GM19452 (cell line): Measurements from ENCODE around the gene CACYBP.

ENCODE experiments used
- ATAC-seq: cut with Tn5 transposase; IDR thresholded peaks from one replicate; pipeline ENCODE4 v1.9.1; 2021; ENCODE audit not compliant: unreplicated experiment

CACYBP gene

DNA sequence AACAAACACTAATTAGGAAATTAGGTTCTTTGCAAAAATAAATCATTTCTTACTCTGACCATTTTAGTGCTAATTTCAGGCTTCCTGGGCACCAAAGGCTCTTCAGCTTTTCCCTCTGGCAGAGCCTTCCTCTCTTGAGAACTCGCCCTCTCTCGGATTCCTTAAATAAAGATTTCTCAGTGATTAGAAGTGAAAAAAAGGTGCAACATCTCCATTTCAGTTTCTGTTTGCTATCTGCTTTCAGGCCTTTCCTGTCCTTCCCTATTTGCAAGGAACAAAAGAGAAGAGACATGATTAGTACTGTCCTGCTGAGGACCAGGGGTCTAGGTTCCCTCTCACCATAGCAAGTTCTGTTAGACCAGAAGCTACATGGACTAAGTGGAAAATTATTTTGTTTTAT lies 27.8 kb upstream of the CACYBP start:
- ATAC-seq = no peak

DNA sequence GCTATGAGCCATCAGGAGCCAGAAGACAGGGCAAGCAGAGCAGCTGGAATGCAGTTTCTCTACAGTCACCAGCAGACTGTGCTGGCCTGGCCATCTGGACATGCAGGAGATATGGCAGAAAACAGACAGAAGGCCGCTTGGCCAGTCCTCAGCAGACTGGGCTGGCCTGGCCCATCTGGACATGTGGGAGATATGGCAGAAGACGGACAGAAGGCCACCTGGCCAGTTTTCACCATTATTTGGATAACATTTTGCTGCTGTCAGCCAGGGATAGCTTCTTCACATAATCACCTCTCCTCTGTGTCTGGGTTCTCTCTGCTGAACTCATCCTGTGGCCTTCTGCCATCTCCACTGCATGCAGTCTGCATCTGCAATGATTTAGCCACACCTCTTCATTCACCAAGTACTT lies 25.0 kb upstream of the CACYBP start:
- ATAC-seq = no peak

DNA sequence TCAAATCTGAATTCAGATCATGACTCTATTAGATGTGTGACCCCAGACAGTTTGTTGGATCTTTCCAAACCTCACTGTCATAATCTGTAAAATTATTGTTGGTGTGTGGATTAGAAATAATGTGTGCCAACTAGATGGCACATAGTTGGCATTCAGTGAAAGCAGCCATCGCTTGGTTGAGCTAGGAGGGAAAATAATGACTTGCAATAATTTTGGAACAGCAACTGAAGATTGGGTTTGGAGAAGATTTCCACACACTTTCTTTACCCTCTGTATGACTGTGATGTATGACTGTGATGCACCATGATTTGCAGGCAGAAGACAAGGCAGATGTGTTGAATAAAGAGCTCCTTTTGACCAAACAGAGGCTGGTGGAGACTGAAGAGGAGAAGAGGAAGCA lies 24.0 kb upstream of the CACYBP start:
- ATAC-seq = no peak

DNA sequence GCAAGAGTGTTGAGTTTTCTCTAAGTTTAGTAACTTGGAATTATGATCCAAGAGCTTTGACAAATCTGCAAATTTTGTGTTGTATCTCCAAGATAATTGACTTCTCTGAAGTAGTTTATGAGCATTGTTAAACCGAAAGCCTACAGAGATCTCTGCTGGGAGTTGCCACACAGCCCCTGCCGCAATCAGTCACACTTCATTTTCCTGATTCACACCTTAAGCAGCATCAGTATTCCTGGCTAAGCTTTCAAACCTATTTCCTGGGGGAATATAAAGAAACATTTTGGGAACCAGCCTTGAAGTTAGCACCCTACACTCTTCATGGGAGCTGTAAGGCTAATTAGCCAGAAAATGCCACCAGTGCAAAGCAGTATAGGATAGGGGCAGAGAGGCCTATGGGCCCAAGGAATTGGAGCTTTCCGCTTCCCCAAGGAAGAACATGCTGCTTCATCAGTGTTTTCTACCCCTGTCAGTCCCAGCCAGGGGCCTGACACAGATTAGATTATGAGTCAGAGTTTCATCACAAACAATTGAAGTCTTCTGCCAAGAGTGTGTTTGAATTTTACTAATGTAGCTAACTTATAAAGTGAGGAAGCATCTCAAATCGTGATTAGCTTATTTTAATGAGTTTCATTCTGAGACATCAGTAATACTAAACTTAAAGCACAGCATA lies 23.2 kb upstream of the CACYBP start:
- ATAC-seq = no peak

DNA sequence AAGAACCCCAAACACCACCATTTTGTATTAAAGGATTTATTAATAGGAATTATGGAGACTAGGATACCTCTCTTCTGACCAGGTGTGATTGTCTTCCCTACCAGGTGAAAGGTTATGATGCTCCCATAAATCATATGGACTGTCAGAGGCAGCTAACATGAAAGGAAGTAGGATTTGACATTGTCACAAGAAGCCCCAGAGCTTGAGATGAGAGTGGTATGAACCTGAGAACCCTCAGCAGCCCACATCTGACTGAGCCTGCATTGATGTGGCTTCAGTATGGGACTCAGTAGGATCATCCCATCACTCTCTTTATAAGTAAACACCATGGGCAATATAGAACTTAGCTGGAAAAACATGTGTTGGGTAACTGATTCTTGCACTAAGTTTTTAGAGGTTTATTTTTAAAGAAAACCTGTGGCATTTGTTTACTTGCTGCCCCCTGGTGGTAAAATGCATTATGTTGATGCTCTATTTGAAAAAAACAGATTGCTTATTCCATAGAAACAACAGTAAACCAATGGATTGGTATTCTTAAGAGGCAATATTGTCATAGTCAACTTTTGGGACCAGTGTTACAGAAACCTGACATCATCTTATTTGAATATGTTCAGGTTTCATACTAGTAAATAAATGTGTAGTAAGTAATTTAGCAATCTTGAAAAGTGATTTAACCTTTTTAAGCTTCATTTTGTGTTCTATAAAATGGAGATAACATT lies 16.6 kb upstream of the CACYBP start:
- no peak for ATAC-seq

DNA sequence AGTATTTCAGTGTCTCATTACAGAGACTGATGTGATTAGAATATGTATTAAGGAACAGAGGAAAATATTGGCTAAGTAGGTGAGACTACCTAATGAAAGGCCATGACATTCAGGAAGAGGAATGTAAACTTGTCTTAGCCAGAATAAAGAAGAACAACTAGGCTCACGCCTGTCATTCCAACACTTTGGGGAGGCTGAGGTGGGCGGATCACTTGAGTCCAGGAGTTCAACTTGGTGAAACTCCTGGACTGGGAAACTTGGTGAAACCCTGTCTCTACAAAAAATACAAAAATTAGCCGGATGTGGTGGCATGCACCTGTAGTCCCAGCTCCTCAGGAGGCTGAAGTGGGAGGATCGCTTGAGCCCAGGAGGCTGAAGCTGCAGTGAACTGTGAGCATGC lies 14.8 kb upstream of the CACYBP start:
- ATAC-seq = no peak

DNA sequence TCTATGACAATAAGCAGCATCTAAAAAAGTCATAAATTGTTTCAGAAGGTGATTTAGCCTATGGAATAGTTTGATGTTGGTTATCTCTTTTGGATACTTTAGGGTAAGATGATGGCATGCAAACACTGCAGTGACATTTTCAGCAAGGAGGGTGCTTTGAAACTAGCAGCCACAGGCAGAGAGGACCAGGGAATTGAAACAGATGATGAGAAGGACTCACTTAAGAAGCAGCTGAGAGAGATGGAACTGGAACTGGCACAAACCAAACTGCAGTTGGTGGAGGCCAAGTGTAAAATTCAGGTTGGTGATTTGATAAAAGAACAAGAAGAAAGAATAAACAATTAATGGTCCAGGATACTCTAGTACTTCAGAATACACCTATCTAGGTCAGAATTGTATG lies 11.2 kb upstream of the CACYBP start:
- ATAC-seq = no peak

DNA sequence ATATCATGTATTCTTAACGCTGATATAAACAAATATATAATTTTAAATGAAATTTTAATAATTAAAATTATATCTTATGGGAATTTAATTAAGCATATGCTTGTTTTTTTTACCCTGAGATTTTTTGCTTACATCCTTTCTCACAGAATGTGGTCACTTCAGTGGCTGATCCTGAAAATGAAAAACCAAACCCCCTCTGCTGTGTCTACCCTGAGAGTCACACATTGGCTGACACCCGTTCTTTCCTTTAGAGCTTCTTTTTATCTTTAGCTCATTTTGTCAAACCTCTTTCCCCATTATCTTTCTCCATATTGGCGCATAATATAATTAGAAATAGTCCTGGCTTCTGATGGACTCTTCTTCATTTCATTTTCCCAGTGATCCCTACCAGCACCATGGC lies 10.8 kb upstream of the CACYBP start:
- no peak for ATAC-seq

DNA sequence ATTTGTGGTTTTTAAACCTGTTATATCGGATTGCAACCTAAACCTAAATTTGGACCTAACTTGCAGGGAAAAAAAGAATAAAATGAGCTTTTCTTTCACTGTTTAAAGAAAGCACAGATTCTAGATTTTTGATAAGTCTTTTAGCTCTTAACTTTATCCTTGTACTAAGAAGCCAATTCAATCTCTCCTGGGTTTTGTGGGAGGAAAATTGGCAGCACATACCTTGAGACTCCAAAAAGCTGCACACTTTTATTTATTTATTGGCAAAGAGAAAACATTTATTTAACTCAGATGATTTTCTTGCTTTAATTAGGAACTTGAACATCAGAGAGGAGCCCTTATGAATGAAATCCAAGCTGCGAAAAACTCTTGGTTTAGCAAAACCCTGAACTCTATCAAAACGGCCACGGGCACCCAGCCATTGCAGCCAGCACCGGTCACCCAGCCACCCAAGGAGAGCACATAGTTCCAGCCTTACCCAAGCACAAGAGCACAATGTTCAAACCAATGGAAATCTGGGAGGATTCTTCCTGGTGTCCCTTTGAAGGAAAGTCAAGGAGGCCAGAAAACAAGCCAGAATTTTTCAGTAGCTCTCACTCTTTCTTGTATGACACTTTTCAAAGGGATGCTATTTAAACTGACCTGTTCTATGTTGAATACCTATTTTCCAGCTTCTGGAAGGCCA lies 10.1 kb upstream of the CACYBP start:
- no peak for ATAC-seq

DNA sequence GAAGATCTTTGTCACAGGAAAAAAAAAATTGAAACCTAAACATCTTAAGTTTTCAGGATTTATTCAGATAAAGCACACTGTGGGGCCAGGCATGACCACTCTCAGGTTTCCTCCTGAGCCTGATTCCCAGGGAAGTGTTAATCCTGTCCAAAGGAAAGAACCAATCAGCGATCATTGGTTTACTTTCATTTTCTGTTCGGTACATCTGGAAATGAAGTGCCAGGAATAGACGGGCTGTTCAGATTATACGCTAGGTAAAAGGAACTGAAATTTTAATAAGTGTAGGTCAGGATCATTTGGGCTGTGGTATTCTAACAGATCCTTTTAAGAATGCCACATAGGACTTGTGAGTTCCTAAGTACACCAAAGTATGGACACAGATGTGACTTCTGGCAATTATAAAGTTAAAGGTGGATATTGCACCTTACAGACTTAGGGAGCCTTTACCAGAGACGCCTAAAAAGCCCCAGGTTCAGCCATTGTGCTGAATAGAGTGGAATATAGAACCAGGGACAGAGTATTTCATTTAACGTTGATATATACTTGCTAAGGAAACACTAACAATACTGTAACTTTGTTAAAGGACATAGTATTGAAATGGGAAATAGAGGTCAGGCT lies 9.3 kb upstream of the CACYBP start:
- no peak for ATAC-seq

DNA sequence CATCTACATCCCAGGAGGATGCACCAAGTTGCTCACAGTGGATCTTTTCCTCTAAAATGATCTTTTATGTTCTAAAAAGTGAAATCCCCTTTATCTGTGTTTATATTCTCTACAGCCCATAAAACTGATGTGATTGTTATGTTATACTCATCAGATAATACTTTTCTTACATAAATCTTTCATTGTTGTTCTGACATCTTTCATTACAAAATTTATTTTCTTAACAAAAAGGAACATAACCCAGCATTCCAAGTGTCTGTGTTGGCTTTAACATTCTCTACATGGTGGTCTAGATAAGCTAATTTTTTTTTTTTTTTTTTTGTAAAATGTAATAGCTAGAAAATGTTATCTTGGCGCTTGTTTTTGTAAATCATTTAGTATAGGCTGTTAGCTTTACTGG lies 8.3 kb upstream of the CACYBP start:
- ATAC-seq = no peak

DNA sequence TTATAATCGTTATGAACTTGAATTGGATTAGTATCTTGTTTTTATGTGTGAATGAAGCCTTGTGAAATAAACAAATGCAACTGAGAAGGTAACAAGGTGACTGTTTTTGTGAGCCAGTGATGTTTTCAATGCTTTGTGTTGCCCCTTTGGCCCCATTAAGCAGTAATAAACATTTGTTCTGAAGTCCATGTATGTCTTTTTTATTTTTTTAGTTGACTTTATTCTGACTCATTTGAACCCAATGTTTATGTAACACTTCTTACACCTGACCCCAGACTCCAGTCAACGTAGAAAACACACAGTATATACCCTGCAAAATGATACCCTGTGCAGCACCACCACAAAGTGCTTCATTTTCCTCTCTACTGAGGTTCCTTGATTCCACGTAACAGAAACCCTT lies 4.6 kb upstream of the CACYBP start:
- ATAC-seq = no peak

DNA sequence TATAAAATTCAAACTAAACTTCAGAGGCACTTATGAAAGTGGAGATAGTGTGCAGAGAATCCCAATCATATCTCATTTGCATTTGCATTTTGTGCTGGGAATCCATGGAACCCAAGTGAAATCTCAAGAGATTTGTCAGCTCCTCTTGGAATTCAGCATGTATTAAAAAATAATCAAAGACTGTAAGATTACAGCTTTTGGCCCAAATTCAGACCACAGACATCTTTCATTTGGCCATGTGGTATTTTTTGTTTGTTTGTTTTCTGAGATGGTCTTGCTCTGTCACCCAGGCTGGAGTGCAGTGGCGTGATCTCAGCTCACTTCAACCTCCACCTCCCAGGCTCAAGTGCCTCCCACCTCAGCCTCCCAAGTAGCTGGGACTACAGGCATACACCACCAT lies 3.8 kb upstream of the CACYBP start:
- no peak for ATAC-seq

DNA sequence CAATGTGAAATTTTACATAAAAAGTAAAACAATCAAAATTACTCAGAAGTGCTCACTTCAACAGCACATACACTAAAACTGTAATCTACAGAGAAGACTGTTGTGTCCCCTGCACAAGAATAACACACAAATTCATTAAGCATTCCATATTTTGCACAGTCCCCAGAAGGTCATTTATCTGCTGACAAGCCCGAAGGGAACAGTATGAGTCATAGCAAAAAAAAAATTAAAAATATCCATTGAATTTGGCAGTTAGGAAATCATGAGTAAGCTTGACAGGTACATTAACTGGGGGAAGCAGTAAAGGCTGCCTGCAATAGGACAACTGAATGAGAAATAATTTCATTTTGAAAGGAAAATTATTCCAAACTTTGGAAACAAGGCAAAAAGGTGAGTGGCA lies 3.3 kb upstream of the CACYBP start:
- no peak for ATAC-seq

DNA sequence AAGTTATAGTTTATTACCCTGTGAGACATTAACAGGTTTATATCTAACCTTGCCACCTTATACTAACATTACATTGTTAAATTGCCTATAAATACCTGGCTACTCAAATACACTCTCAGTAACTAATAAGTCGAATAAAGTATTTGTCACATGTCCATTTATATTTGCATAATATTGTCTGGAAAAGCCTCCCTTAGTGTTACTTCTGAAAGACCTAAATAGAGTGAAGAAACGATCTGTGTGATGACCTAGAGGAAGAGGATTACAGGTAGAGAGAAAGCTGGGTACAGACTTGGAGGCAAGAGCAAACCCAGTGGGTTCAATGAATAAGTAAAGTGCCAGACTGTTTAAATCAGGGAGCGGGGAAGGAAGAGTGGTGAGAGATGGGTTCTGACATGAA lies 2.7 kb upstream of the CACYBP start:
- no peak for ATAC-seq

DNA sequence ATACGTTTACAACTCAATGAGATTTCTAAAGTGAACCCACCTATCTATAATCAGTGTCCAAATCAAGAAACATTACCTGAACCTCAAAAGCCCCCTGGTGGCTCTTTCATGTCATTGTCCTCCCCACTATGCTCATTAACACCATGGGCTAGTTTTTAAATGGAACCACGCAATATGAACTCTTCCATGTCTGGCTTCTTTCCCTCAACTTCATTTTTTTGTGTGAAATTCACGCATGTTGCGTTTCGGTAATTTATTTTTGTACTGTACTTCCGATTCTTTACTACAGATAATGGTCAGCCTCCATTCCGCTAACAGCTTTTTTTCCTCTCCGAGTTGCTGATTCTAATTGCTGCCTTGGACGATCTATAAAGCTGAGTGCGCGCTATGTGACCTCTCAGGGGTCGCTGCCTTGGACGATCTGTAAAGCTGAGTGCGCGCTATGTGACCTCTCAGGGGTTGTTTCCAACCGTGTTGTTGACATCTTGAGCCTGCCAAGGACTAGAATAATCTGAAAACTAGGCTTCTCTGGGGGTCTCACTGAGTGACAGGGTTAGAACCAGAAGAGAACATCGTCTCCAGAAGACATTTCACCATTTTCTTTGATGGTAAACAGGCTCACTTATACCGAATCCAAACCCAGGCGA lies 1.1 kb upstream of the CACYBP start:
- ATAC-seq = no peak

DNA sequence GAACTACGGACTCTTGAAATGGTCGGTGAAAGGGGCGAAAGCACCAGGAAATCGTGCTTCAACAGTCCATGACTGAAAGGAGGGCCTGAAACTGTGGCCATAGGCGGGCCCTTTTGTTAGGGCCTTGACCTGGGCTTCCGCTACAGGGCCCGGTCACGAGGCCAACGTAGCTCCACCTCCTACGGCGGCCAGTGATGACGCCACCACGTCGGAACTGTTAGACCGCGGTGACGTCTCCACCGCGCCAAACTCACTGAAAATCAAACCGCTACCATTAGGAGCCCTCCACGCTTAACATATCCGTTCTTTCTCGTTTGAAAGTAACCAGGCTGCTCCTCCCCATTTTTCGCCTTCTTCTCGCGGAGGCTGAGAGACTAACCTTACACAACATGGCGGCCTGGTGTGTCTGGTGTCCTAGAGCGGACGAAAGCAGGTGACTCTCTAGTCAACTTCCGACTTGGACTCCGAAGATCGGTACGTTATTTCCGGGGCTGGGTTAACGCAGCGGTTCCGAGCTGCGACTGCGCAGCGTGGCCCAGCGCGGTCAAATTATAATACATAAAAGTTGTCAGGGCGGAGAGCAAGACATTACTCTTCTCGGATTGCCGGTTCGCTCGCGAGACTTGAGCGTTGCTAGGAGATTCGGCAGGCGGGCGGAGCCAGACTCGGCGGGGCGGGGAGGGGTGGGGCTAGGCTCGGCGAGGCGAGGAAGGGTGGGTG lies 371 bp upstream of the CACYBP start:
- peak; percentile 84 for ATAC-seq

DNA sequence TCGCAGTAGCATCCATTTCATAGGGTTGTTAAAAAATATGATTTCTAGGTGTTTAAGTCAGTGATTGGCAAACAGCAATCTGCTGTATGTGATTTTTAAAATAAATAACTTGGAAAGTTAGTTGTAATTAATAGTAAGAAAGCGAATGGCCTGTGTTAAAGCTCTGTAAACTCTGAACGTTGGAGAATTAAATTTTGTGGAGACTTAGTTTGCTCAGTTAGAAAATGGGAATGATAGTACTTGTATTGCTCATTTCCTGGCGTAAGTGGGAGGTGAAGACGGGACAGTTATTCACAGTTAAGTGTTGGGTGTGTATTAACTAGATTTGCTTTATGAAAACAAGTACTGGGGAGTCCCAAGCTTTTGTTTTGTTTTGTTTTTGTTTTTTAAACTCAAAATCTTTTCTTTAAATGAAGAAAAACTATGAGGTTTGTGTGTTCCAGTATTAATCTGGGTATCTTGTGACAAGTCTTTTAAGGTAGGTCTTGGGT lies 995 bp downstream of the CACYBP start:
- ATAC-seq = no peak

DNA sequence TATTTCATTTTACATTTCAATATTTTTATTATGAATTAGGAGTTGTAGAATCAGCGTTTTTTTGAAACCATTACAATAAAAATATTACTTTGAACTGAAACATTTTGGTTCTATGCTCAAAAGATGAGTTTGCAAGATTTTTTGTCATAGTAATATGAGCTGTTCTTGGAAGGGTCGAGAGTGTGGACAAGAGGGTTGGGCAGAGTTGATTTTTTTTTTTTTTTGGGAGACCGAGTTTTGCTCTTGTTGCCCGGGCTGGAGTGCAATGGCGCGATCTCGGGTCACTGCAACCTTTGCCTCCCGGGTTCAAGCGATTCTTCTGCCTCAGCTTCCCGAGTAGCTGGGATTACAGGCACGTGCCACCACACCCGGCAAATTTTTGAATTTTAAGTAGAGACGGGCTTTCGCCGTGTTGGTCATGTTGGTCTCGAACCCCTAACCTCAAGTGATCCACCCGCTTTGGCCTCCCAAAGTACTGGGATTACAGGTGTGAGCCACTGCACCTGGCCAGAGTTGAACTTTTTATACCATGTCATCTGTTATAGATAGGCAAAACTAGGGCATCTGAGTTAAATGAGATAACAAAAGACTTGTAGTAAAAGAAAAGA lies 3.3 kb downstream of the CACYBP start:
- no peak for ATAC-seq

DNA sequence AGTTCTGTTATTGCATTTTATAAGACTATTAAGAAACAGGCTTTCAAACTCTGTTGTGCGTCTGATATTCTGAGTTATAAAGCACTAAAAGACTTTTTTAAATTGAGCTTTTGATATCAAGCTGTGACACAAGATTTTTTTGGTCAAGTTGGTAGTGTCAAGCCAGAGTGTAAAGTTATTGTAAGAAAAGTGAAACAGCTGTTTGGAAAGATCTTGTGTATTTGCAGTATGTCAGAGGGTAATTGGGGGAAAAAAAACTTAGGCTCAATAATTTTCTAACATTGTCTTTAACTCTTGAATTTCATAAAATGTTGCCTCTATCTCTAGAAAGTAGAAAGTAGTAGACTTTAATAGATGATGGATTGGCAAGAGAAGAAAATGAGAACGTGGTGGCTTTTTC lies 3.8 kb downstream of the CACYBP start:
- no peak for ATAC-seq
